GM20000 (cell line): ENCODE measurements around the gene KRT35.

Experiments used
- DNase-seq: peaks from one replicate; pipeline ENCODE4 v3.0.0; 2012; ENCODE audit warnings: low spot score
- TF ChIP-seq, protein P1 (sequence below): IDR thresholded peaks from 2 replicates; pipeline ENCODE4 v1.5.1; 2012; ENCODE audit warnings: mild to moderate bottlenecking, control low read depth; ENCODE audit errors: extremely low read depth, missing control alignments

KRT35 gene

GRCh38 chr17:41481036-41481435 lies at the start of gene KRT35:
Gene KRT35 (minus strand): TSS chr17:41481151. CDS start chr17:41481097, 54 bp downstream.
- DNase-seq, result no peak
- TF ChIP-seq, protein P1, sequence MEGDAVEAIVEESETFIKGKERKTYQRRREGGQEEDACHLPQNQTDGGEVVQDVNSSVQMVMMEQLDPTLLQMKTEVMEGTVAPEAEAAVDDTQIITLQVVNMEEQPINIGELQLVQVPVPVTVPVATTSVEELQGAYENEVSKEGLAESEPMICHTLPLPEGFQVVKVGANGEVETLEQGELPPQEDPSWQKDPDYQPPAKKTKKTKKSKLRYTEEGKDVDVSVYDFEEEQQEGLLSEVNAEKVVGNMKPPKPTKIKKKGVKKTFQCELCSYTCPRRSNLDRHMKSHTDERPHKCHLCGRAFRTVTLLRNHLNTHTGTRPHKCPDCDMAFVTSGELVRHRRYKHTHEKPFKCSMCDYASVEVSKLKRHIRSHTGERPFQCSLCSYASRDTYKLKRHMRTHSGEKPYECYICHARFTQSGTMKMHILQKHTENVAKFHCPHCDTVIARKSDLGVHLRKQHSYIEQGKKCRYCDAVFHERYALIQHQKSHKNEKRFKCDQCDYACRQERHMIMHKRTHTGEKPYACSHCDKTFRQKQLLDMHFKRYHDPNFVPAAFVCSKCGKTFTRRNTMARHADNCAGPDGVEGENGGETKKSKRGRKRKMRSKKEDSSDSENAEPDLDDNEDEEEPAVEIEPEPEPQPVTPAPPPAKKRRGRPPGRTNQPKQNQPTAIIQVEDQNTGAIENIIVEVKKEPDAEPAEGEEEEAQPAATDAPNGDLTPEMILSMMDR, result no peak

- no peak for DNase-seq
- TF ChIP-seq, protein P1, result no peak
Measured at GRCh38 chr17:41530062-41531048, 49.4 kb upstream of the KRT35 start.

- no peak for DNase-seq
- TF ChIP-seq, protein P1, result no peak
Measured at GRCh38 chr17:41529491-41529915, 48.6 kb upstream of the KRT35 start.

- no peak for DNase-seq
- TF ChIP-seq, protein P1, result no peak
Measured at GRCh38 chr17:41528959-41529353, 48.0 kb upstream of the KRT35 start.

- no peak for DNase-seq
- TF ChIP-seq, protein P1, result no peak
Measured at GRCh38 chr17:41527063-41528023, 46.4 kb upstream of the KRT35 start.

DNA sequence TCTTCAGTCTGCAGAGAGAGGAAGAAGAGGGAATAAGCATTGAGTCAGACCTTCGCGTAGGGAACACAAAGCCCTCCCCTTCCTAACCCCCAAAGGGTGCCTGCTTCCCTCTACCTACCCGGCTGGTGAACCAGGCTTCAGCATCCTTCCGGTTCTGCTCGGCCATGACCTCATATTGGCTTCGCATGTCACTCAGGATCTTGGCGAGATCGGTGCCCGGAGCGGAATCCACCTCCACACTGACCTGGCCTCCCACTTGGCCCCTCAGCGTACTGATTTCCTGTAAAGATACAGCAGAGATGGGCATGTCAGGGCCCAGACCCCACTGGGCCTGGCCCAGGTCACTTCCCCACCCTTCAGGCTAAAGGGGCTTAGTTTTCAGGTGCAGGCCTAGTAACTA lies 43.3 kb upstream of the KRT35 start:
- no peak for DNase-seq
- TF ChIP-seq, protein P1, result no peak

DNA sequence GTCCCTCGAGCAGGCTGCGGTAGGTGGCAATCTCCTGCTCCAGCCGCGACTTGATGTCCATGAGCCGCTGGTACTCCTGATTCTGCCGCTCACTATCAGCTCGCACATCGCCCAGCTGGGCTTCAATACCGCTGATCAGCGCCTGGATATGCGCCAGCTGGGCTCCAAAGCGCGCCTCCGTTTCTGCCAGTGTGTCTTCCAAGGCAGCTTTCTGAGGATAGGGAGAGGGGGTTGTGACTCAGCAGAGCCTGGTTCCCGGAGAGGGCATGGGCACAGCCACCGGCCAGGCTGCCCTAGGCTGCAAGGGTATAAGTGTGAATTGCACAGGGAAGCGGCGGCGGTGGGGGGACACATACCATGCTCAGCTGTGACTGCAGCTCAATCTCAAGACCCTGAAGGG lies 42.8 kb upstream of the KRT35 start:
- DNase-seq, result no peak

More for the DNA sequence above, 42.8 kb upstream of the KRT35 start:
- TF ChIP-seq, protein P1, result no peak
